Activated CD8-positive, alpha-beta memory T cell treated with anti-CD3 and anti-CD28 coated beads for 48 hours (primary cell): ENCODE data around the gene TMC8.
A peak's percentile ranks its signal among the peaks of the same experiment; 100 is the strongest.

Experiments used
- DNase-seq, 3 experiments: peaks; one replicate each; pipeline ENCODE4 v3.0.0-alpha.2; 2020; ENCODE audit warnings: low read depth in 2 of 3, low spot score in 2 of 3

TMC8 gene

GRCh38 chr17:78179372-78179771 lies 48.8 kb downstream of the TMC8 start:
- no peak for DNase-seq

- DNase-seq, result no peak
These were observed 49.5 kb downstream of the TMC8 start for GRCh38 chr17:78180083-78180482.

GRCh38 chr17:78180508-78180907 lies 49.9 kb downstream of the TMC8 start:
- no peak for DNase-seq

GRCh38 chr17:78182504-78182903 lies 51.9 kb downstream of the TMC8 start:
- DNase-seq, result no peak

- DNase-seq, result no peak
These were observed 53.3 kb downstream of the TMC8 start for GRCh38 chr17:78183916-78184315.

GRCh38 chr17:78184351-78184750 lies 53.8 kb downstream of the TMC8 start:
- DNase-seq, result no peak

- no peak for DNase-seq
These were observed 54.3 kb downstream of the TMC8 start for GRCh38 chr17:78184868-78185267.

- DNase-seq, result no peak
These were observed 55.6 kb downstream of the TMC8 start for GRCh38 chr17:78185981-78186691.

- DNase-seq, result peak; percentile 92 to 98 (median 95)
These were observed 56.4 kb downstream of the TMC8 start, which contains the start of the genes AFMID and TK1 for GRCh38 chr17:78186692-78187595. TSS of gene AFMID (plus strand) at chr17:78187362. CDS start at chr17:78187371, 9 bp downstream. TSS of gene TK1 (minus strand) at chr17:78187052. CDS start at chr17:78186994, 58 bp downstream.
